ENCODE results near the gene DIS3L2.

Gene DIS3L2, protein sequence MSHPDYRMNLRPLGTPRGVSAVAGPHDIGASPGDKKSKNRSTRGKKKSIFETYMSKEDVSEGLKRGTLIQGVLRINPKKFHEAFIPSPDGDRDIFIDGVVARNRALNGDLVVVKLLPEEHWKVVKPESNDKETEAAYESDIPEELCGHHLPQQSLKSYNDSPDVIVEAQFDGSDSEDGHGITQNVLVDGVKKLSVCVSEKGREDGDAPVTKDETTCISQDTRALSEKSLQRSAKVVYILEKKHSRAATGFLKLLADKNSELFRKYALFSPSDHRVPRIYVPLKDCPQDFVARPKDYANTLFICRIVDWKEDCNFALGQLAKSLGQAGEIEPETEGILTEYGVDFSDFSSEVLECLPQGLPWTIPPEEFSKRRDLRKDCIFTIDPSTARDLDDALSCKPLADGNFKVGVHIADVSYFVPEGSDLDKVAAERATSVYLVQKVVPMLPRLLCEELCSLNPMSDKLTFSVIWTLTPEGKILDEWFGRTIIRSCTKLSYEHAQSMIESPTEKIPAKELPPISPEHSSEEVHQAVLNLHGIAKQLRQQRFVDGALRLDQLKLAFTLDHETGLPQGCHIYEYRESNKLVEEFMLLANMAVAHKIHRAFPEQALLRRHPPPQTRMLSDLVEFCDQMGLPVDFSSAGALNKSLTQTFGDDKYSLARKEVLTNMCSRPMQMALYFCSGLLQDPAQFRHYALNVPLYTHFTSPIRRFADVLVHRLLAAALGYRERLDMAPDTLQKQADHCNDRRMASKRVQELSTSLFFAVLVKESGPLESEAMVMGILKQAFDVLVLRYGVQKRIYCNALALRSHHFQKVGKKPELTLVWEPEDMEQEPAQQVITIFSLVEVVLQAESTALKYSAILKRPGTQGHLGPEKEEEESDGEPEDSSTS

DNA sequence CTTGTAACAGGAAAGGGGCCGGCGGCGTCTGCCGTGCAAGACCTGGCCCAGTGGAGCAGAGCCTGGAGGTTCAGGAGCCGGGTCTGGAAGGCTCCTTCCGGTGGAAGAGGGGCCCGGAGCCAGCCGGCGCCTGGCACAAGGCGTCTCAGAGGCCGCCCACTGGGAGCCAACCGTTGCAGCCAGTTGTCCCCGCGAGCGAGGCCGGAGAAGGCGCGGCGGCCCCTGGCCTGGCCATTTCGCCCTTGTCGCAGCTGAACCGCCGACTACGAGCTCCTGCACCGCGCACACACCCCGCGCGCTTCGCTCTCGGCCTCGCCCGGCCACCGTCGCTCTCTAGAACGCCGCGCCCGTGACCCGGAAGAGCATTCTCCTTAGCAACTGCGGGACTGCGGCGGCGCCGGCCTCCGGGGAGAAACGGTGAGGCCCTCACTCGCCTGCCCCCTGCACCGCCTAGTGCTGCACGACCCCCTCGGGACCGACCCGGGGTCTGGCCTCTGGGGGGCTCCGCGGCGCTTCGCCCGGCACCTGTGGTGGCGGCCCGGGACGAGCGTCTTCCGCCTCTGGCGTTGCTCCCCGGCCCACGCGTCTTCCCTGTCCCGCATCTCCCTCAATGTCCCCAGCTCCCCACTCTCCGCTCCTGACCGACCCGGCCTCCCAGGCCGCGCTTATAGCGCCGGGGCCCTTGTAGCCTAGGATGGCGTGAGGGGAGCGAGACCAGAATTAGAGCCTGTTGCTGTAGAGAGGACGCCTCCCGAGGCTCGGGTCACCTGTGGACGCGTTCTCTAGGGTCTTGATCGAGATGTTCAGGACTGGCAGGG is at the start of gene DIS3L2:
Gene DIS3L2 (plus strand): TSS at position 365 of the 818 bp plus-strand sequence. CDS start 53,215 bp downstream, outside the sequence.
- Histone ChIP-seq H3K4me3 (ENCODE audit: low read depth, low read length) (peak within 1 kb of the TSS; percentile 99), H3K27me3 (ENCODE audit: control insufficient read depth, insufficient read depth, low read length) (no peaks in the 10 kb centered on the region), H3K27ac (ENCODE audit: low read depth, low read length) (peak within 1 kb of the TSS; percentile 74), H3K36me3 (ENCODE audit: control insufficient read depth, insufficient read depth, low read length) (no peaks in the 10 kb centered on the region), H3K9ac (ENCODE audit: low read depth, low read length) (peak within 1 kb of the TSS; percentile 83), H3K9me3 (ENCODE audit: control insufficient read depth, insufficient read depth, low read length) (no peaks in the 10 kb centered on the region), H3K4me1 (ENCODE audit: control insufficient read depth, insufficient read depth, low read length) (no peaks in the 10 kb centered on the region)

DNA sequence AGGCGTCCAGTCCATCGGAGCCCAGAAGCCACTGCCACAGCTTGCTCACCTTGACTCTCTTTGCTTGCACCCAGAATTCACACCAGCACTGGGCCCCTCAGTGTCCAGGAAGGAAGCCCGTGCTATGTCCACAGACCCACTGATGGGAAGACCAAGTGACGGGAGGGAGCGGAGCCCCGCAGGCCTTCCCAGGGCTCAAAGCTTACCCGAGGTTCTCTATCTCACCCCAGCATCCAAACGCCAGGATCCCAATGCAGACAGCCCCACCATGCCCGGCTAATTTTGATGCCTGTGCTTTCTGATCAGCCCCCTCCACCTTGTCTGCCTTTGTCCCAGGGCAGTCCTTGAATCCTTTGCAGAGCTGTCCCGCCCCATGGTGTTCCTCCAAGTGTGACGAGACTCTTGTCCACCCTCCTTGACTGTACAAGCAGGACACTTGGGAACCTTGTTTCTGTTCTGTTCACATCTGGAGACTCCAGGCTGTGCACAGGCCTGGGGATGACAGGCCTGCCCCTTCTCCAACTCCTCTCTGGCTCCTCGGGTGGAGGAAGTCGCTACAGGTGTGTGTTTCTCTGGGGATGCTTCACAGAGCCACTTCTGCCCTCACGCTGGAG is 47.3 kb upstream of the DIS3L2 start:
- Histone ChIP-seq H3K9me3 (ENCODE audit: control insufficient read depth, insufficient read depth, low read length) (no peaks in the 10 kb centered on the region), H3K9ac (ENCODE audit: low read depth, low read length) (no peak overlapping the region), H3K27ac (ENCODE audit: low read depth, low read length) (no peak overlapping the region), H3K4me3 (ENCODE audit: low read depth, low read length) (no peak overlapping the region), H3K27me3 (ENCODE audit: control insufficient read depth, insufficient read depth, low read length) (no peaks in the 10 kb centered on the region), H3K4me1 (ENCODE audit: control insufficient read depth, insufficient read depth, low read length) (no peaks in the 10 kb centered on the region), H3K36me3 (ENCODE audit: control insufficient read depth, insufficient read depth, low read length) (no peaks in the 10 kb centered on the region)

DNA sequence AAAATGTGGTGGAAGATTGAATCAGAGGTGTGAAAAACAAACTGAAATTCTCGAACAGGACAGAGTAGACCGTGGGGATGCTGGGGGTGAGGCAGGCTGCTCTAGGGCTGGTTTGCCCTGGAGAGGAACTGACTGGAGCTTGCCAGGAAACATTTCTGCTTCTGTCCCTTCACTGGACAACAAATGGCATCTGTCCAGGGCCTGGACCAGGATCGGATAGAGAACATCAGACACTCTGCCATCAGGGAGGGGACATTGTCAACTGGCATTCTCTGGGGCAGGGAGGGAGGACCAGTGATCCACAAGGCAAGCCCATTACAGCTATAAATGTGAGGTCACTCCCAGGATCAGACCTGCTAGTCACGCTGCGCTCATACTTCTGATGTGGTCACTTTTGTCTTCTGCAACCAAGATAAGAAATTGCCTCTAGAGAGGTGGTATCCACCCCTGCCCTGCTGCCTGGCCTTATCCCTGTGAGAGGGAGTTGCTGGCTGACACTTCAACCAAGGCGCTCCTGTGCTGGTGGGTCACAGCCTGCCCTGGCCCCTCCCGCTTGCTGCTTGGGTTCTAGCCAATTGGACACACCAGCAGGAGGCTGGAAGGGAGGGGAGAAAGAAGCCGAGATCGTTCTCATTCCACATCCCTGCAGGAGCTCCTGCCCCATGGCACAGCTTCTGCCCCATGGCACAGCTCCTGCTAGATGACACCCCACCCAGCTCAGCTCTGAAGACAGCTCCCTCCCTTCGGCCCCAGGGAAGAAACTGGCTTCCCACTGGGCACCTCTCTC is 44.0 kb upstream of the DIS3L2 start:
- no peaks in the 10 kb centered on the region for H3K9me3 ChIP-seq (ENCODE audit: control insufficient read depth, insufficient read depth, low read length)
- no peaks in the 10 kb centered on the region for H3K4me1 ChIP-seq (ENCODE audit: control insufficient read depth, insufficient read depth, low read length)
- H3K9ac ChIP-seq (ENCODE audit: low read depth, low read length), result no peak overlapping the region
- no peaks in the 10 kb centered on the region for H3K27me3 ChIP-seq (ENCODE audit: control insufficient read depth, insufficient read depth, low read length)
- no peak overlapping the region for H3K4me3 ChIP-seq (ENCODE audit: low read depth, low read length)
- no peaks in the 10 kb centered on the region for H3K36me3 ChIP-seq (ENCODE audit: control insufficient read depth, insufficient read depth, low read length)
- no peak overlapping the region for H3K27ac ChIP-seq (ENCODE audit: low read depth, low read length)

DNA sequence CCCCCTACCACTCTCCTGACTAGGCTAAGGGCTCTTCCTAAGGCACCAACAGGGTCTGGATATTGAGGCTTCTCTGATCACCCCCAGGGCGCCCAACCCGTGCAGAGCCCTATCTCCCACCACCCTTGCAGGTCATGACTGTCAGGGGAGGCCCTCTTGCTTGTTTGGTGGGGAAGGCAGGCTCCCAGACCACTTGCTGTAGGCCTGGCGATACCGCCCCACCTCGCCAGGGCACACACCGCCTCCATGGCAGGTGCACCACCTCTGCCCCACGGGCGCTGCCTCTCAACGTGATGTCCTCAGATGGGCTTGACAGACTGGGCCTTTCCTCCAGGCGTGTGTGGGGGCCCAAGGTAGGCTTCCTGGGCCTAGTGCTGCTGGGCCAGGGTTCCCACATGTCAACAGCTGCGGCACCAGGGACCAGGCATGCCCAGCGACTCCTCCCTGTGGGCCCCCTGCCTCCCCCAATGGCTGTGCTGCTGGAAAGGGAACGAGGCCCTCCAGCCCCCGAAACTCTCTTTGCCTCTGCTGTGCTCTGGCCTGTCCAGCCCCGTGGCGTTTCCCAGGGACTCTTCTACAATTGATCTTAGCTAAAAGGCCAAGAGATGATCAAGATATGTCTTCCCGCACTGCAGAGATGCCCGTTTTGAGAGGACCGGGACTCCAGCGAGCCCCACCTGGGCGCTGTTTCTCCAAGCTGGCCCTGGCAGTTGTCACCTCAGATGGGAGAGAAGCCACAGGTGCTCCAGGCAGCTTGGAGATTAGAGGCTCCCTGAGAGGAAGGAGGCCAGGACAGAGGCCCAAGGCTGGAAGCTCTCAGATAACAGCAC is 42.8 kb upstream of the DIS3L2 start:
- Histone ChIP-seq H3K27me3 (ENCODE audit: control insufficient read depth, insufficient read depth, low read length) (0 out of 2 replicates have a peak, but pooled peaks cover 6% of the 10 kb centered on the region), H3K4me3 (ENCODE audit: low read depth, low read length) (no peak overlapping the region), H3K9ac (ENCODE audit: low read depth, low read length) (no peak overlapping the region), H3K36me3 (ENCODE audit: control insufficient read depth, insufficient read depth, low read length) (no peaks in the 10 kb centered on the region), H3K27ac (ENCODE audit: low read depth, low read length) (no peak overlapping the region), H3K4me1 (ENCODE audit: control insufficient read depth, insufficient read depth, low read length) (no peaks in the 10 kb centered on the region), H3K9me3 (ENCODE audit: control insufficient read depth, insufficient read depth, low read length) (no peaks in the 10 kb centered on the region)

DNA sequence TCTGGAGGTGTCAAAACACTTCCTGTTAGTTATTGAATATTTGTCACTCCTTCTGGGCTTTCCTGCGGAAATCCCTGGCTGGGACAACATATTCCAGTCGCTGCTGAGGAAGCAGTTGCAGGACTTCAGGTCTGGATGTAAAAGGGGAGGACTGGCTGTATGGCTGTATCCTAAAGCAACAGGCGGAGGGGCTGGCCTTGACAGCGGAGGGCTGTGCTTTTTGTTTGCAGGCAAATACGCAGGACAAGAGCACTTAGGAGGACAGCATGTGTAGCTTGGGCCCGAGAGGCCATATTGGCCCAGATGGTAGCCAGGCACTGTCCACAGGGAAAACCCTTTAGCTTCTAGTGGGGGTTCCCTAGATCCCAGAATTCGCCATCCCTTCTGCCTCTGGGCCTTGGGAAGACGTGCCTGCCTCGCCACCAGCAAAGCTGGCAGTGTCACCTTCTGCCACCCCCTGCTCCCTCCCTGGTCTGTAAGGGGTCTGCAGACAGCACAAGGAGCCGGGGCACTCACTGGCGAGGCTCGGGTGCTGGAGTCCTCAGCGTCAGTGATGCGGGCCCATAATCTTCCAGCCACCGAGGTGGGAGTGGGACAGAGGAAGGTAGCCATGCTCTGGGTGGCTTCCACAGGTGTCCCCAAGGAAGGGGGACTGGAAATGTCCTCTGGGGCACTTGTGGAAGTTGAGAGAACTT is 42.0 kb upstream of the DIS3L2 start:
- Histone ChIP-seq H3K4me1 (ENCODE audit: control insufficient read depth, insufficient read depth, low read length) (no peaks in the 10 kb centered on the region), H3K36me3 (ENCODE audit: control insufficient read depth, insufficient read depth, low read length) (no peaks in the 10 kb centered on the region), H3K27me3 (ENCODE audit: control insufficient read depth, insufficient read depth, low read length) (peaks cover 14% of the 10 kb centered on the region), H3K9ac (ENCODE audit: low read depth, low read length) (no peak overlapping the region), H3K27ac (ENCODE audit: low read depth, low read length) (no peak overlapping the region), H3K4me3 (ENCODE audit: low read depth, low read length) (no peak overlapping the region), H3K9me3 (ENCODE audit: control insufficient read depth, insufficient read depth, low read length) (no peaks in the 10 kb centered on the region)

DNA sequence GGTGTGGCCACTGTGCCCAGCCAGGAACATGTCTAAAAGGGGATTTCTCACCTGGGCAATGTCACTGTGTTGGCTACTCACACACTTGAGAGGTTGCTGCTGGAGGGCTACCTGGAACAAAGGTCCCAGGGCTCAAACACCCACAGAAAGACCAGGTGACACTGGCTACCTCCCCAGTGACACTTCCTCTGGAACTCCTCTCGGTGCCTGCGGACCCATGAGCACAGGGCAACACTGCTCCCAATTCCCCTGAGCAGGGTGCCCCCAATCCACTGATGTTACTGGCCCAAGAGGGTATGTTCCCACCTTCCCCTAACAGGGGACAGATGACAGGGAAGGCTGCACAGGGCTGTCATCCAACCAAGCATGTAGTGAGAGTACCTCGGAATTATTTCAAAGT is 41.1 kb upstream of the DIS3L2 start:
- peaks cover 23% of the 10 kb centered on the region for H3K27me3 ChIP-seq (ENCODE audit: control insufficient read depth, insufficient read depth, low read length)
- no peaks in the 10 kb centered on the region for H3K36me3 ChIP-seq (ENCODE audit: control insufficient read depth, insufficient read depth, low read length)
- no peak overlapping the region for H3K27ac ChIP-seq (ENCODE audit: low read depth, low read length)
- no peak overlapping the region for H3K4me3 ChIP-seq (ENCODE audit: low read depth, low read length)
- 0 out of 2 replicates have a peak, but pooled peaks cover 5% of the 10 kb centered on the region for H3K4me1 ChIP-seq (ENCODE audit: control insufficient read depth, insufficient read depth, low read length)
- H3K9me3 ChIP-seq (ENCODE audit: control insufficient read depth, insufficient read depth, low read length), result no peaks in the 10 kb centered on the region
- H3K9ac ChIP-seq (ENCODE audit: low read depth, low read length), result no peak overlapping the region

DNA sequence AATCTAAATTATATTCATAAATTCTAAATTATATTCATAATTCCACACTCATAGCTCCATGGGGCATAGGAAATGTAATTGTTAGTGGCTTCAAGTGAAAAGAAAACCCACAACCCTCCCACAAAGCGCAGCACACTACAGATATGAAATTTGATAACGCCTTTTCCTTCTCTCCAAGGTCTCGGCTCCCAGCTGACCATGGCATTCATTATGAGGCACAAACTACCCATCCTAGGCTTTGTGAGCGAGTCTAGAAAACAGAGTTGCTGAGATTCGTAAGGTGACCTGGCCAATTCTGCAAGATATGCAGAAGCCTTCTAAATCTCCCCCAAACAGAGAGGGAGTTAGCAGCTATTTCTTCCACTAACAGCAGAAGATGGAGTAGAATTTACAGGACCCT is 40.7 kb upstream of the DIS3L2 start:
- 0 out of 2 replicates have a peak, but pooled peaks cover 5% of the 10 kb centered on the region for H3K4me1 ChIP-seq (ENCODE audit: control insufficient read depth, insufficient read depth, low read length)
- no peaks in the 10 kb centered on the region for H3K9me3 ChIP-seq (ENCODE audit: control insufficient read depth, insufficient read depth, low read length)
- no peak overlapping the region for H3K27ac ChIP-seq (ENCODE audit: low read depth, low read length)
- no peaks in the 10 kb centered on the region for H3K36me3 ChIP-seq (ENCODE audit: control insufficient read depth, insufficient read depth, low read length)
- peaks cover 27% of the 10 kb centered on the region for H3K27me3 ChIP-seq (ENCODE audit: control insufficient read depth, insufficient read depth, low read length)
- H3K9ac ChIP-seq (ENCODE audit: low read depth, low read length), result no peak overlapping the region
- H3K4me3 ChIP-seq (ENCODE audit: low read depth, low read length), result no peak overlapping the region

DNA sequence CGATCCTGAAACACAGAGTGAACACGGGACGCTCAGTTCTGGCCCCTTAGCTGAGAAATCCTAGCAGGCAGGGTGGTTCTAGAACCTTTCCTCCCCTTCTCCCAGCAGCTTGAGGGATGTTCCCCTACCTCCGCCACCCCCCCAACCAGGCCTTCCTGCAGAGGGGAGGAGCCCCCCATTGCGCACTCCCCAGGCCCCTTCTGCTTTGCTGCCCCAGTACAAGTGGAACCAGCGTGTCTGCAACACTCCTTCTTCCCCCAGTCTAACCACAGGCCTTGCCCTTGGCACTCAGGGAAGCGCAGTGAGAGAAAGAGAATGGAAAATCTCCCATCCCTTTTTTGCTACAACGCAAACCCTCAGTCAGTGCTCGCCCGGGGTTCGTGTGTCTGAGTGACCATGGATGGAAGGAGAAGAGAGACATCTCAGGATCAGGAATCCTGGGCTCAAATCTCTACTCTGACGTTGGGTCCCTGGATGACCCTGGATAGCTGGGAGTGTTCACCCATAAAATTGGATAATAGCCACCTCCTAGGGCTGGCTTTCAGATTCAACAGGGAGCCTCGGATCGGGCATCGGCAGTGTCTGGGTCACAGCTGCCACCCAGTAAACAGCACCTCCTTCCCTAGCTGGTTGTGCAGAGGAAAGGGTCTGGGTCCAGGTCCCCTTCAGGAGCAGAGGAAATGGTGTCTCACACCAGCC is 39.1 kb upstream of the DIS3L2 start:
- H3K4me1 ChIP-seq (ENCODE audit: control insufficient read depth, insufficient read depth, low read length), result 0 out of 2 replicates have a peak, but pooled peaks cover 5% of the 10 kb centered on the region
- H3K9ac ChIP-seq (ENCODE audit: low read depth, low read length), result no peak overlapping the region
- H3K27ac ChIP-seq (ENCODE audit: low read depth, low read length), result no peak overlapping the region
- H3K27me3 ChIP-seq (ENCODE audit: control insufficient read depth, insufficient read depth, low read length), result peaks cover 44% of the 10 kb centered on the region
- H3K9me3 ChIP-seq (ENCODE audit: control insufficient read depth, insufficient read depth, low read length), result no peaks in the 10 kb centered on the region
- H3K4me3 ChIP-seq (ENCODE audit: low read depth, low read length), result no peak overlapping the region
- no peaks in the 10 kb centered on the region for H3K36me3 ChIP-seq (ENCODE audit: control insufficient read depth, insufficient read depth, low read length)

Data from HUES48 (cell line).